Gastroesophageal sphincter (tissue), 4 donors: ENCODE measurements around the gene ADD3. TPM values are rescaled to one million over a fixed set of nuclear protein-coding genes. Genes with fewer than 3 reads are reported as not detected.

Experiments used
- ATAC-seq: fragments of 150-250 bp; one replicate; pipeline ENCODE4 v1.9.1; 2016; ENCODE audit warnings: mild to moderate bottlenecking, moderate library complexity
- H3K27ac ChIP-seq, 4 donors: fragments of 200-600 bp; sonication (generic) in 3 of 4; 1 replicate in 3 of 4; 2 replicates in 1 of 4; pipeline ENCODE4 v1.5.1; 2016 to 2019
- H3K27me3 ChIP-seq: fragments of 200-600 bp; sonication (generic); one replicate; pipeline ENCODE4 v1.5.1; 2019
- H3K36me3 ChIP-seq, 2 donors: fragments of 200-600 bp; sonication (generic); one replicate each; pipeline ENCODE4 v1.5.1; 2019; ENCODE audit warnings: control low read depth in 1 of 2
- H3K4me1 ChIP-seq, 3 donors: fragments of 200-600 bp; sonication (generic); 1 replicate in 2 of 3; 2 replicates in 1 of 3; pipeline ENCODE4 v1.5.1; 2016 to 2019; ENCODE audit warnings: control low read depth in 2 of 3
- H3K4me3 ChIP-seq, 2 donors: fragments of 200-600 bp; sonication (generic); one replicate each; pipeline ENCODE4 v1.5.1; 2019; ENCODE audit warnings: mild to moderate bottlenecking in 1 of 2, moderate library complexity in 1 of 2
- H3K9me3 ChIP-seq, 3 donors: fragments of 200-600 bp; sonication (generic); one replicate each; pipeline ENCODE4 v1.5.1; 2017 to 2019; ENCODE audit warnings: control low read depth in 2 of 3
- CTCF ChIP-seq, 4 experiments: fragments of 200-600 bp in 2 of 4; fragments of 450-650 bp in 2 of 4; sonication (generic) in 1 of 4; IDR thresholded peaks; one replicate each; pipeline ENCODE4 v1.5.1; 2017 to 2019; ENCODE audit warnings: antibody characterized with exemption in 4 of 4, mild to moderate bottlenecking in 2 of 4, moderate library complexity in 2 of 4
- EP300 ChIP-seq: sonication (generic); formaldehyde crosslinking; IDR thresholded peaks from one replicate; pipeline ENCODE4 v1.6.1; 2017; ENCODE audit warnings: antibody characterized with exemption, mild to moderate bottlenecking
- POLR2A ChIP-seq, 2 donors: fragments of 450-650 bp; IDR thresholded peaks; one replicate each; pipeline ENCODE4 v1.6.1; 2017; ENCODE audit warnings: antibody characterized with exemption in 2 of 2, mild to moderate bottlenecking in 2 of 2, moderate library complexity in 1 of 2
- POLR2AphosphoS5 ChIP-seq: sonication (generic); formaldehyde crosslinking; IDR thresholded peaks from one replicate; pipeline ENCODE4 v1.6.1; 2017; ENCODE audit warnings: antibody characterized with exemption
- WGBS, 2 donors: methylation state at CpG; one replicate each; pipeline ENCODE4 v1.1.5; 2018; ENCODE audit warnings: low coverage in 1 of 2; 5-methylcytosine and 5-hydroxymethylcytosine counted together
- total RNA-seq, 4 donors: library from RNA; depleted of rRNA; stranded (reverse); fragments of >200 nt; gene quantifications; one replicate each; pipeline ENCODE4 v1.1.0, GENCODE V29; 2016

ADD3 gene
- total RNA-seq, 4 donors from 2014 or later = 50.3 to 277 (median 118) TPM

GRCh38 chr10:110101464-110102144 lies 93.8 kb downstream of the ADD3 start:
- 50 to 81% methylated on average over 1 to 2 of the region's 2 CpGs for WGBS, 2 donors
- H3K27ac ChIP-seq = no peak overlapping the region
- H3K36me3 ChIP-seq = peaks cover 0 to 14% of the 10 kb centered on the region in 2 donors
- H3K9me3 ChIP-seq = no peaks in the 10 kb centered on the region
- H3K4me1 ChIP-seq = no peaks in the 10 kb centered on the region
- ATAC-seq = no peak
- no peak overlapping the region for H3K4me3 ChIP-seq
- no peak for TF ChIP-seq POLR2A (IDR thresholded peaks at IDR 0.05)
- no peak for TF ChIP-seq POLR2AphosphoS5
- no peak for TF ChIP-seq EP300
- no peak for TF ChIP-seq CTCF (IDR thresholded peaks at IDR 0.05)
- H3K27me3 ChIP-seq = no peaks in the 10 kb centered on the region

GRCh38 chr10:110103921-110104461 lies 96.2 kb downstream of the ADD3 start:
- Histone ChIP-seq H3K4me1 (no peaks in the 10 kb centered on the region), H3K4me3 (no peak overlapping the region), H3K27ac (no peak overlapping the region), H3K36me3 (peaks cover 0 to 14% of the 10 kb centered on the region in 2 donors), H3K9me3 (no peaks in the 10 kb centered on the region), H3K27me3 (no peaks in the 10 kb centered on the region)
- ATAC-seq = peak; percentile 31
- TF ChIP-seq POLR2A (IDR thresholded peaks at IDR 0.05) (no peak), EP300 (no peak), CTCF (IDR thresholded peaks at IDR 0.05) (no peak), POLR2AphosphoS5 (no peak)

GRCh38 chr10:110105873-110106272 lies 98.1 kb downstream of the ADD3 start:
- H3K9me3 ChIP-seq = no peaks in the 10 kb centered on the region
- ATAC-seq = no peak
- H3K27ac ChIP-seq = no peak overlapping the region
- H3K4me3 ChIP-seq = no peak overlapping the region
- H3K4me1 ChIP-seq = no peaks in the 10 kb centered on the region
- H3K27me3 ChIP-seq = no peaks in the 10 kb centered on the region
- H3K36me3 ChIP-seq = peaks cover 0 to 14% of the 10 kb centered on the region in 2 donors
- no peak for TF ChIP-seq EP300
- no peak for TF ChIP-seq CTCF (IDR thresholded peaks at IDR 0.05)
- TF ChIP-seq POLR2A (IDR thresholded peaks at IDR 0.05) = no peak
- TF ChIP-seq POLR2AphosphoS5 = no peak

GRCh38 chr10:110107430-110107829 lies 99.6 kb downstream of the ADD3 start:
- H3K4me1 ChIP-seq = no peaks in the 10 kb centered on the region
- peaks cover 0 to 24% of the 10 kb centered on the region in 2 donors for H3K36me3 ChIP-seq
- no peak for TF ChIP-seq EP300
- TF ChIP-seq POLR2A (IDR thresholded peaks at IDR 0.05) = no peak
- no peak for TF ChIP-seq CTCF (IDR thresholded peaks at IDR 0.05)
- TF ChIP-seq POLR2AphosphoS5 = no peak
- no peak overlapping the region for H3K4me3 ChIP-seq
- no peaks in the 10 kb centered on the region for H3K27me3 ChIP-seq
- no peak overlapping the region for H3K27ac ChIP-seq
- no peak for ATAC-seq
- no peaks in the 10 kb centered on the region for H3K9me3 ChIP-seq
- WGBS, 2 donors = 93 to 94% methylated on average over 6 of the region's 6 CpGs

- ATAC-seq = no peak
- Histone ChIP-seq H3K27me3 (no peaks in the 10 kb centered on the region), H3K9me3 (no peaks in the 10 kb centered on the region), H3K4me1 (no peaks in the 10 kb centered on the region), H3K36me3 (peaks cover 0 to 29% of the 10 kb centered on the region in 2 donors), H3K27ac (no peak overlapping the region), H3K4me3 (no peak overlapping the region)
- no peak for TF ChIP-seq POLR2AphosphoS5
- no peak for TF ChIP-seq POLR2A (IDR thresholded peaks at IDR 0.05)
- TF ChIP-seq EP300 = no peak
- no peak for TF ChIP-seq CTCF (IDR thresholded peaks at IDR 0.05)
Measured at GRCh38 chr10:110107887-110108286, 100.1 kb downstream of the ADD3 start.
